MM.1S (cell line): ENCODE results near the gene NSD1.

Source experiments
- DNase-seq: peaks from one replicate; pipeline ENCODE4 v3.0.0-alpha.2; 2015
- H2AFZ ChIP-seq: fragments of 300-600 bp; sonication (generic); 2 replicates; pipeline ENCODE4 v1.6.0; 2016; ENCODE audit warnings: antibody characterized with exemption, low read length
- H3F3A ChIP-seq: fragments of 300-600 bp; sonication (generic); 2 replicates; pipeline ENCODE4 v1.6.1; 2016; ENCODE audit warnings: mild to moderate bottlenecking, antibody characterized with exemption, low read length, moderate library complexity, mixed read lengths; ENCODE audit not compliant: insufficient read depth
- H3K27ac ChIP-seq: fragments of 300-600 bp; sonication (generic); 2 replicates; pipeline ENCODE4 v1.5.1; 2016; ENCODE audit warnings: mild to moderate bottlenecking, low read length
- H3K27me3 ChIP-seq: fragments of 300-600 bp; sonication (generic); replicated peaks from 2 replicates; pipeline ENCODE4 v1.6.0; 2016; ENCODE audit warnings: low read length; ENCODE audit not compliant: insufficient read depth
- H3K36me3 ChIP-seq: fragments of 300-600 bp; sonication (generic); replicated peaks from 2 replicates; pipeline ENCODE4 v1.6.1; 2016; ENCODE audit warnings: mild to moderate bottlenecking, low read length, mixed read lengths; ENCODE audit not compliant: insufficient read depth
- H3K4me1 ChIP-seq: fragments of 300-600 bp; sonication (generic); 2 replicates; pipeline ENCODE4 v1.6.1; 2016; ENCODE audit warnings: low read length, mixed read lengths
- H3K4me2 ChIP-seq: fragments of 300-600 bp; sonication (generic); 2 replicates; pipeline ENCODE4 v1.6.0; 2016; ENCODE audit warnings: low read depth, low read length
- H3K4me3 ChIP-seq: fragments of 300-600 bp; sonication (generic); 2 replicates; pipeline ENCODE4 v1.5.1; 2016; ENCODE audit warnings: low read length, mixed read lengths
- H3K79me2 ChIP-seq: fragments of 300-600 bp; sonication (generic); 2 replicates; pipeline ENCODE4 v1.6.1; 2016; ENCODE audit warnings: mixed run types, low read length, mixed read lengths
- H3K9ac ChIP-seq: fragments of 300-600 bp; sonication (generic); 2 replicates; pipeline ENCODE4 v1.6.1; 2016; ENCODE audit warnings: low read length, mixed read lengths
- H3K9me2 ChIP-seq: fragments of 300-600 bp; sonication (generic); replicated peaks from 2 replicates; pipeline ENCODE4 v1.6.1; 2016; ENCODE audit warnings: mild to moderate bottlenecking, low read length, mixed read lengths; ENCODE audit not compliant: insufficient read depth
- H3K9me3 ChIP-seq: fragments of 300-600 bp; sonication (generic); replicated peaks from 2 replicates; pipeline ENCODE4 v1.6.1; 2016; ENCODE audit warnings: mild to moderate bottlenecking, low read length, mixed read lengths; ENCODE audit not compliant: insufficient read depth
- H4K20me1 ChIP-seq: fragments of 300-600 bp; sonication (generic); 2 replicates; pipeline ENCODE4 v1.6.1; 2016; ENCODE audit warnings: mild to moderate bottlenecking, low read length, moderate library complexity, mixed read lengths; ENCODE audit not compliant: insufficient read depth
- CTCF ChIP-seq: fragments of 300-600 bp; sonication (generic); IDR thresholded peaks from 2 replicates; pipeline ENCODE4 v1.5.1; 2016; ENCODE audit warnings: antibody characterized with exemption, low read length, mixed read lengths
- EZH2 ChIP-seq: fragments of 300-600 bp; sonication (generic); optimal IDR thresholded peaks from 2 replicates; pipeline ENCODE3; 2017; ENCODE audit warnings: low read depth, mild to moderate bottlenecking, antibody characterized with exemption, low read length, mixed read lengths
- EZH2phosphoT487 ChIP-seq: fragments of 300-600 bp; sonication (generic); IDR thresholded peaks from 2 replicates; pipeline ENCODE4 v1.6.1; 2018; ENCODE audit warnings: antibody characterized with exemption, low read length

The NSD1 gene

GRCh38 chr5:177092178-177093081 lies 41.1 kb upstream of the NSD1 start:
- Histone ChIP-seq H4K20me1 (no peaks in the 10 kb centered on the region), H3K79me2 (no peaks in the 10 kb centered on the region), H3K4me2 (no peak overlapping the region), H3K9ac (no peak overlapping the region), H3K27me3 (peaks cover 24% of the 10 kb centered on the region), H3F3A (no peaks in the 10 kb centered on the region), H3K27ac (no peak overlapping the region), H3K4me1 (peaks cover 2% of the 10 kb centered on the region; the same call in 1 of the 2 replicates), H3K9me3 (no peaks in the 10 kb centered on the region), H2AFZ (no peak overlapping the region), H3K4me3 (no peak overlapping the region), H3K36me3 (no peaks in the 10 kb centered on the region), H3K9me2 (no peaks in the 10 kb centered on the region)
- TF ChIP-seq EZH2 = no peak
- TF ChIP-seq CTCF = no peak
- no peak for TF ChIP-seq EZH2phosphoT487
- DNase-seq = no peak

GRCh38 chr5:177093082-177093712 lies 40.4 kb upstream of the NSD1 start:
- H3F3A ChIP-seq = no peaks in the 10 kb centered on the region
- TF ChIP-seq EZH2 (no peak), CTCF (no peak), EZH2phosphoT487 (no peak)
- DNase-seq = no peak
- H3K79me2 ChIP-seq = no peaks in the 10 kb centered on the region
- no peak overlapping the region for H3K9ac ChIP-seq
- H3K4me2 ChIP-seq = no peak overlapping the region
- H3K4me3 ChIP-seq = no peak overlapping the region
- no peaks in the 10 kb centered on the region for H3K4me1 ChIP-seq
- peaks cover 24% of the 10 kb centered on the region for H3K27me3 ChIP-seq
- H4K20me1 ChIP-seq = no peaks in the 10 kb centered on the region
- H2AFZ ChIP-seq = no peak overlapping the region
- H3K9me3 ChIP-seq = no peaks in the 10 kb centered on the region
- H3K9me2 ChIP-seq = no peaks in the 10 kb centered on the region
- H3K27ac ChIP-seq = no peak overlapping the region
- no peaks in the 10 kb centered on the region for H3K36me3 ChIP-seq

- no peak for DNase-seq
- Histone ChIP-seq H3K9me3 (no peaks in the 10 kb centered on the region), H3K4me1 (no peaks in the 10 kb centered on the region), H3K79me2 (no peaks in the 10 kb centered on the region), H3K4me2 (no peak overlapping the region), H3F3A (no peaks in the 10 kb centered on the region), H3K27ac (no peak overlapping the region), H3K36me3 (no peaks in the 10 kb centered on the region), H3K9ac (no peak overlapping the region), H2AFZ (no peak overlapping the region), H3K9me2 (no peaks in the 10 kb centered on the region), H3K4me3 (no peak overlapping the region), H4K20me1 (no peaks in the 10 kb centered on the region), H3K27me3 (peaks cover 24% of the 10 kb centered on the region)
- TF ChIP-seq EZH2phosphoT487 (no peak), EZH2 (no peak)
Observed at GRCh38 chr5:177093803-177094202, 39.8 kb upstream of the NSD1 start.
